NCI-H345 (cell line): ENCODE results near the gene ETV6.
"Not testable (repeated sequence)": the region's sequence is repeated elsewhere in the genome, so short reads cannot be mapped to it uniquely, and the experiment has no call there.

Source experiments
- DNase-seq: peaks from one replicate; lab custom pipeline; 2025; lab: John Stamatoyannopoulos, UW

Gene ETV6

GRCh38 chr12:11668611-11669010 is 19.1 kb downstream of the ETV6 start:
- no peak for DNase-seq

GRCh38 chr12:11669348-11669747 is 19.9 kb downstream of the ETV6 start:
- DNase-seq = no peak

- DNase-seq = no peak
Measured at GRCh38 chr12:11672256-11673191, 23.1 kb downstream of the ETV6 start.

GRCh38 chr12:11673666-11674461 is 24.4 kb downstream of the ETV6 start:
- DNase-seq = no peak

- no peak for DNase-seq
Measured at GRCh38 chr12:11674894-11675390, 25.5 kb downstream of the ETV6 start.

GRCh38 chr12:11676052-11676451 is 26.6 kb downstream of the ETV6 start:
- DNase-seq = no peak

- no peak for DNase-seq
Measured at GRCh38 chr12:11677093-11677492, 27.6 kb downstream of the ETV6 start.

- no peak for DNase-seq
Measured at GRCh38 chr12:11677752-11678151, 28.3 kb downstream of the ETV6 start.

- no peak for DNase-seq
Measured at GRCh38 chr12:11678781-11679180, 29.3 kb downstream of the ETV6 start.

GRCh38 chr12:11681207-11681606 is 31.7 kb downstream of the ETV6 start:
- no peak for DNase-seq

GRCh38 chr12:11681695-11682094 is 32.2 kb downstream of the ETV6 start:
- not testable (repeated sequence) for DNase-seq

- DNase-seq = no peak
Measured at GRCh38 chr12:11684393-11684792, 34.9 kb downstream of the ETV6 start.

GRCh38 chr12:11684811-11685210 is 35.3 kb downstream of the ETV6 start:
- no peak for DNase-seq

GRCh38 chr12:11685316-11685715 is 35.8 kb downstream of the ETV6 start:
- DNase-seq = no peak

GRCh38 chr12:11685716-11686115 is 36.2 kb downstream of the ETV6 start:
- no peak for DNase-seq

GRCh38 chr12:11686120-11686519 is 36.6 kb downstream of the ETV6 start:
- peak; percentile 38 for DNase-seq

- no peak for DNase-seq
Measured at GRCh38 chr12:11687528-11687927, 38.1 kb downstream of the ETV6 start.

GRCh38 chr12:11688379-11688778 is 38.9 kb downstream of the ETV6 start:
- DNase-seq = no peak

GRCh38 chr12:11688831-11689230 is 39.4 kb downstream of the ETV6 start:
- no peak for DNase-seq

GRCh38 chr12:11689591-11690186 is 40.2 kb downstream of the ETV6 start:
- DNase-seq = peak; percentile 34

- no peak for DNase-seq
Measured at GRCh38 chr12:11693067-11693466, 43.6 kb downstream of the ETV6 start.

- DNase-seq = no peak
Measured at GRCh38 chr12:11693601-11694000, 44.1 kb downstream of the ETV6 start.
